GM20431 (cell line): ENCODE results near the gene IDH3A.

Source experiments
- in situ Hi-C: fragments of 300-500 bp; cut with MseI, MboI; formaldehyde crosslinking; loops from one replicate; pipeline ENCODE4 v1.15.0; 2020; ENCODE audit warnings: low sequenced_read_pairs; ENCODE audit not compliant: unreplicated experiment

Gene IDH3A

GRCh38 chr15:78197632-78198031 lies 48.5 kb downstream of the IDH3A start:
- in situ Hi-C loops = loop anchor here (10.0 kb wide), 1 partner anchor 63 kb away; the partner anchor contains the start of gene CIB2

DNA sequence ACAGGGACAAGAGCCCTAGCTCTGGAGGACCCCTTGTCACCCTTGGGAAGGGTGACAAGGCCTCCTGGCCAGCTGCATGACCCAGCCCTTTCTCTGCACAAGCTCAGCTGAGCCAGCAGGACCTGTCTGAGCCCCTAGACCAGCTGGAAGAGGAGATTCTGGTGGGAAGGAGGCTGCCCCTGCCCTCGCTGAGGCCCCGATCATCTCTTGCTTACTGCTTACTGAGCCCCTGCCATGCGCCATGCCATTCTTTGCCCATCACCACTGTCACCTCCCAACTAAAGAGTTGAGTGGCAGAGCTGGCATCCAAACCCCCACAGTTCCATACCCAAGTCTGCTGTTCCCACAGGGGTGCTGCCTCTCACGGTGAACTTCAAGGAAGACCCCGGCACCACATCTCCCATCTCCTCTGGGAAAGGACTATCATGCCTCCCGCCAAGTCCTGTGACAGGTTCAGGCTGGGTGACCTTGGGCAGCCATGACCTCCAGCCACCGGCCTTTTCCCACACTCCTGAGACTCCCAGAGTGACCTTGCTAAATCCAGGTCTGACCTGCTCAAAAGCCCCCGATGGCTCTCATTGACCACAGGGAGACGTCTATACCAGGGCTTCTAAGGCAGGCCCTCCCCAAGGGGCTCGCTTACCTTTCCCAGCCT lies 51.2 kb downstream of the IDH3A start:
- in situ Hi-C loops = no loop called here

GRCh38 chr15:78201281-78202190 lies 52.4 kb downstream of the IDH3A start:
- in situ Hi-C loops = no loop called here

GRCh38 chr15:78203346-78204225 lies 54.4 kb downstream of the IDH3A start:
- in situ Hi-C loops = no loop called here

DNA sequence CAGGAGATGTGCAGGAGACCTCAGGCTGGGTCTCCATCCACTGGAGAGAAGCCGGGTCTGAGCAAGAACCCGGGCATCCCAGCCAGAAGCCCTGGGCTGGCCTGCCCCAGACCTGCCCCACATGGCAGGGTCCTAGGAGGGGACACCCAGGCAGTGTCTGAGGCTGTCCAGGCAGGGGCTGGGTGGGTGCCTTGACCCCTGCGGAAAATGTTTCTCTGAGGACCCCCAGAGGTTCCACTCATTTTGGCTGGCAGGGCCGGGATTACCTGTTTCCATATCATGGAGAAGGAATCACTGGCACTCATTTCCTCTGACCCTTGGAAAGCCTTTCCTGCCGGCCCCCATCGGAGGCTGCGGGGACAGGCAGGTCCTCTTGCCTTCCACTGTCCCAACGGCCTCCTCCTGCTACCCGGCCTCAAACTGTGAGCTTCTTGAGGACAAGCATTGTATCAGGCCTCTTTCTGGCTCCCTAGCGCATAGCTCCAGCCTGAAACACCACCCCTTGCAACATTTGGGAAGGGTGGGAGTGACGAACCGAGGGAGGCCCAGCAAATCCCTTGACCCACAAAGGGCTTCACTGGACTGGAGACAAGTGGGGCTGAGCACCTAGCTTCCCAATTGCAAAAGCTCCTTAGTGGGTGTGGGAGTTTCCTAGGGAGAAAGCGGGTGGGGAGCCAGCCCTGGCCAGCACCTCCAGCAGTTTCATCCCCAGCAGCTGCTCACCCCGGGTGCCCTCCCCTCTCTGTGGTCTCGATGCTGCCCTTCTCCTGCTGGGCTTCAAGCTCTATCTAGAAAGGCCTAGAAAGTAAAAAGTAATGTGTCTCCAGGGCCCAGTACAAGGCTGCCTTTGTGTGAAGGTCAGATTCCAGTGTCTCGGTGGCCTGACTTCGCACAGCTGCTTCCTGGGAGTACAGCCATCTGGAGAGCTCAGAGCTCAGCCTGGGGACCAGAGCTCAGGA lies 55.5 kb downstream of the IDH3A start:
- in situ Hi-C loops = no loop called here

- in situ Hi-C loops = no loop called here
Observed at GRCh38 chr15:78205337-78205736, 56.2 kb downstream of the IDH3A start.

DNA sequence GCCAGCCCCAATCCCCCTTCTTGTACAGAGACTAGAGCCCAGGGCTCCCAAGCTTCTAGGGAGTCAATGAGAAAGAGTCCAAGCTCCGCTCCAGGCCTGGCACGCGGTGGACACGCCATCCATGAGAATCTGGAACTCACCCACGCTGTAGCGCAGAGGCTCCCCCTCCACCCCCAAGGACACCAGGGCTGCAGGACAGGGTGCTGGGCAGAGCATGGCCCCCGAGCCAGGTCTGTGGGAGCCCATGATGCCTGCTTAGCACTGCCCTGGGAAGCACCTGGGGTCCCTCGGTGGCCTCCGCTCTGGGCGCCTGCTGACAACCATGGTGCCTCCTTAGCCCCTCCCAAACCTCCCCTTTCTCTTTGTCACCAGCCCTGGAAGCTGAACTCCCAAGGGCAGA lies 56.7 kb downstream of the IDH3A start:
- in situ Hi-C loops = no loop called here

DNA sequence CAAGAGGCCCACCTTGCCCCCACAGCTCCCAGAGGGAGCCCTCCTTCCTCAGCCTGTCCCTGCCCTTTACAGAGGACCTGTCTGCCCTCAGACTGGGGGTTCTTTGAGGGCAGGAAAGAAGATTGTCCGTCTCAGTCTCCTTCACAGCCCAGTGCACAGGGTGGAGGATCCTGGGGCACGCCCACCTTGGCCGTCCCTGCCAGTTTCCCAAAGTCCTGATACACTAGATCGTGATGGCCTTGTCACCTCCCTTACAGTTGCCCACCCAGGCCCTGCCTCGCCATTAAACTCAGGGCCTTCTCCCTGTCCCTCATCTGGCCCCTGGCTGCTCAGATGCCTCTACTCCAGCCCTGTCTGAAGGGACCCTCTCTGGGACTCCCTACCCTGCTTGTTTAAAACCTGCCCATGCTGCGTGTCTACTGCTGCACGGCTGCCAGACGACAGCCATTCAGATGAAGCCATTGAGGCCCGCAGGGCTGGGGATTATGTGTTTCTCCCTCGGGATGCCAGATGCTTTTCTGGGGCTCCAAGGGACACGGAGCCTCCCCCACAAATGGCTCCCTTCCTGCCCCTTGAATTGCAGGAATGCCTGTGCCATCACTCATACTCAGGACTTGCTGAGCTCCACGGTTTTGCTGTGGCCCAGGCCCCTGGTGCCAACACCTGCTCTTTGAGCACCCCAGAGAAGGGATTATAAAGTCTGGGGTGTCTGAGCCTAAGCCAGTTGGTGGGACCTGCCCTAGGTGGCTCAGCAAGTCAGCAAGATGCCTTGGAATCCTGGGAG lies 57.4 kb downstream of the IDH3A start:
- in situ Hi-C loops = no loop called here

- in situ Hi-C loops = no loop called here
Observed at GRCh38 chr15:78207110-78207458, 57.9 kb downstream of the IDH3A start.

- in situ Hi-C loops = no loop called here
Observed at GRCh38 chr15:78207641-78208340, 58.6 kb downstream of the IDH3A start.

- in situ Hi-C loops = no loop called here
Observed at GRCh38 chr15:78208341-78208844, 59.2 kb downstream of the IDH3A start.

DNA sequence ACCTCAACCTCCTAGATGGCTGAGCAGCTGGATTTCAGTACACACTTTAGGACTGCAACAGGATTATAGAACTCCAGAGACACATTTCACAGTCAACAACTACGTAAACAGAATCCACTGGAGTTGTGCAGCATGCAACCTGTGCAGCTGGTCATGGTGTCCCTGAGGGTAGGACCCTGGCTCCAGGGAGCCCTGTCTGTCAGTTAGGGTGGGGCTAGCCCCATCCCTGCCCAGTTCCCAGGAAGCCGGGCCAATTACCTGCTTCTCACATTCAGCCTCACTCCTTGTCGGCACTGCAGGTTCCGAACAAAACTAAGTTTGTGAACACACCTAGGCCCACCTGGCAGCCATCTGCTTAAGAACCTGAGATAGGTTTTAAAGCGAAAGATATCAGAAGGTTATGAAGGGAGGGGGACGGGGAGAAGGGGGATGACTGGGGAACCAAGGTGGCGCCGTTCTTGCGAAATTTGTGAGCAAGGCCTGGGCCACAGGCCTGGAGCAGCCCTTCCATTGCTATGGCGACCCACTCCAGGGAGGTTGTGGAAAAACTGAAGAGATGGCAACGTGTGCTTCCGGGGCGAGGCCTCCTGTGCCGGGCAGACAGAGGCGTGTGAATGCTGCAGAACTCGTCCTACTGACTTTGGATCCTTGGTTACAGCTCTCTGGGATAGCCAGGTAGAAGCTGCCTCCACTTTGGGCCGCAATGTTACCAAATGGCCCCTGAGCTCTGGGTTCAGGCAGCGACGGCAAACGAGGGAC lies 59.9 kb downstream of the IDH3A start:
- in situ Hi-C loops = no loop called here

- in situ Hi-C loops = no loop called here
Observed at GRCh38 chr15:78209646-78210348, 60.6 kb downstream of the IDH3A start.

DNA sequence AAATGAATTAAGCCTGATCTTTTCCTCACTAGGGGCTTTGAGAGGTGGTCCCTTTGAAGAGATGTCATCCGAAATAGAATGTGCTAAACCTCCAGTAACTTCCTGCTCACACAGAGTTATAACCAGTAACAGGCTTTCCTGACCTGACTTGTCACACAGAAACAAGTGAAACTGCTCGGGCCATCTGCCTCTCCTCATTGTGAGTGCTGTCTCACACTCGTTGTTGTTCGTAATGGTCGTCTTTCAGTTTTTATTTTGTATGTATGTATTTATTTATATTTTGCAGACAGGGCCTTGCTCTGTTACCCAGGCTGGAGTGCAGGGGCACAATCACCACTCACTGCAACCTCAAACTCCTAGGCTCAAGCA lies 61.2 kb downstream of the IDH3A start:
- in situ Hi-C loops = no loop called here

GRCh38 chr15:78211189-78211921 lies 62.2 kb downstream of the IDH3A start:
- in situ Hi-C loops = no loop called here

DNA sequence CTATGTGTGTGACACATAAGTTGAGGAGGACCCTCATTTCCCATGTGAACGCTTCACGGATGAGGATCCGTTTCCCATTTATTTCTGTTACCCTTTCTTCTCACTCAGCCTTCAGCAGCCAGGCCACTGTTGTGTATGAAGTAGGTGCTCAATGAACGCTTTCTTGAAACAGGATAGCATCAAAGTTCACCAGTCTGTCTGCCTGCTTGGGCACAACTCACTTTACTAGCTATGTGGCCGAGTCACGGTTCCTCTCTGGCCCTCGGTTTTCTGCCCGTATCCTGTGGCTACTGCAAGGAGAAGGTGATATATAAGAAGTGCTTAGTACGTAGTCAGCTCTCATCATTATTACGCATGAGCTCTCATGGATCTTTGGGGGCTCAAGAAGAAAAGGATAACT lies 62.8 kb downstream of the IDH3A start:
- in situ Hi-C loops = no loop called here
